ENCODE data around the gene CBY1. TPM values are rescaled to one million over a fixed set of nuclear protein-coding genes. Genes with fewer than 3 reads are reported as not detected.

Gene CBY1
- polyA plus RNA-seq, 1 of the 3 experiments (the other 2 are of a cell fraction) = 21.8 TPM

- TF ChIP-seq POLR2AphosphoS5 (IDR thresholded peaks at IDR 0.05; ENCODE audit: low read depth, low read length) (no peak), CTCF (IDR thresholded peaks at IDR 0.05) (no peak), TEAD4 (IDR thresholded peaks at IDR 0.05; ENCODE audit: borderline replicate concordance, insufficient read depth) (no peak), FOXJ3 (CRISPR knock-in tag; IDR thresholded peaks at IDR 0.05) (no peak), NRF1 (IDR thresholded peaks at IDR 0.05; ENCODE audit: low read depth, low read length) (no peak), RAD21 (IDR thresholded peaks at IDR 0.05; ENCODE audit: low read length) (no peak), IRF3 (IDR thresholded peaks at IDR 0.05; ENCODE audit: low read depth, low read length) (no peak)
- TF ChIP-seq, protein P1, sequence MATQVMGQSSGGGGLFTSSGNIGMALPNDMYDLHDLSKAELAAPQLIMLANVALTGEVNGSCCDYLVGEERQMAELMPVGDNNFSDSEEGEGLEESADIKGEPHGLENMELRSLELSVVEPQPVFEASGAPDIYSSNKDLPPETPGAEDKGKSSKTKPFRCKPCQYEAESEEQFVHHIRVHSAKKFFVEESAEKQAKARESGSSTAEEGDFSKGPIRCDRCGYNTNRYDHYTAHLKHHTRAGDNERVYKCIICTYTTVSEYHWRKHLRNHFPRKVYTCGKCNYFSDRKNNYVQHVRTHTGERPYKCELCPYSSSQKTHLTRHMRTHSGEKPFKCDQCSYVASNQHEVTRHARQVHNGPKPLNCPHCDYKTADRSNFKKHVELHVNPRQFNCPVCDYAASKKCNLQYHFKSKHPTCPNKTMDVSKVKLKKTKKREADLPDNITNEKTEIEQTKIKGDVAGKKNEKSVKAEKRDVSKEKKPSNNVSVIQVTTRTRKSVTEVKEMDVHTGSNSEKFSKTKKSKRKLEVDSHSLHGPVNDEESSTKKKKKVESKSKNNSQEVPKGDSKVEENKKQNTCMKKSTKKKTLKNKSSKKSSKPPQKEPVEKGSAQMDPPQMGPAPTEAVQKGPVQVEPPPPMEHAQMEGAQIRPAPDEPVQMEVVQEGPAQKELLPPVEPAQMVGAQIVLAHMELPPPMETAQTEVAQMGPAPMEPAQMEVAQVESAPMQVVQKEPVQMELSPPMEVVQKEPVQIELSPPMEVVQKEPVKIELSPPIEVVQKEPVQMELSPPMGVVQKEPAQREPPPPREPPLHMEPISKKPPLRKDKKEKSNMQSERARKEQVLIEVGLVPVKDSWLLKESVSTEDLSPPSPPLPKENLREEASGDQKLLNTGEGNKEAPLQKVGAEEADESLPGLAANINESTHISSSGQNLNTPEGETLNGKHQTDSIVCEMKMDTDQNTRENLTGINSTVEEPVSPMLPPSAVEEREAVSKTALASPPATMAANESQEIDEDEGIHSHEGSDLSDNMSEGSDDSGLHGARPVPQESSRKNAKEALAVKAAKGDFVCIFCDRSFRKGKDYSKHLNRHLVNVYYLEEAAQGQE (IDR thresholded peaks at IDR 0.05; ENCODE audit: low read depth, low read length) = no peak
- TF ChIP-seq, protein P2, sequence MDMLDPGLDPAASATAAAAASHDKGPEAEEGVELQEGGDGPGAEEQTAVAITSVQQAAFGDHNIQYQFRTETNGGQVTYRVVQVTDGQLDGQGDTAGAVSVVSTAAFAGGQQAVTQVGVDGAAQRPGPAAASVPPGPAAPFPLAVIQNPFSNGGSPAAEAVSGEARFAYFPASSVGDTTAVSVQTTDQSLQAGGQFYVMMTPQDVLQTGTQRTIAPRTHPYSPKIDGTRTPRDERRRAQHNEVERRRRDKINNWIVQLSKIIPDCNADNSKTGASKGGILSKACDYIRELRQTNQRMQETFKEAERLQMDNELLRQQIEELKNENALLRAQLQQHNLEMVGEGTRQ (IDR thresholded peaks at IDR 0.05; ENCODE audit: borderline replicate concordance, low read depth, low read length) = no peak
- Histone ChIP-seq H3K9me2 (no peaks in the 10 kb centered on the region), H3F3A (replicated peaks; ENCODE audit: insufficient read depth) (no peaks in the 10 kb centered on the region), H3K79me2 (ENCODE audit: insufficient read depth) (peaks cover 54% of the 10 kb centered on the region), H3K4me1 (ENCODE audit: control insufficient read depth in 1 of 2, insufficient read depth in 2 of 2, low read depth in 1 of 2, low read length in 1 of 2) (peaks cover 0 to 5% of the 10 kb centered on the region in 2 experiments; a peak in 2 of 4 replicates), H3K4me2 (peak overlapping the region; percentile 77), H2AFZ (ENCODE audit: low read depth) (no peak overlapping the region), H3K9ac (peak overlapping the region; percentile 84; the same call in 1 of the 2 replicates), H3K27me3 (ENCODE audit: insufficient read depth) (no peaks in the 10 kb centered on the region), H3K27ac (ENCODE audit: low read depth in 2 of 2, low read length in 1 of 2) (peak overlapping the region in 1 of 2 experiments; percentile 66; a peak in 2 of 4 replicates), H3K4me3 (ENCODE audit: low read depth in 2 of 2, low read length in 1 of 2) (peak overlapping the region; percentile 65 to 66), H3K36me3 (replicated peaks in 1 of 2; ENCODE audit: control insufficient read depth in 1 of 2, insufficient read depth in 2 of 2, low read length in 1 of 2) (peaks cover 0 to 3% of the 10 kb centered on the region in 2 experiments), H3K9me3 (no peaks in the 10 kb centered on the region), H4K20me1 (ENCODE audit: insufficient read depth) (peaks cover 21% of the 10 kb centered on the region; the same call in 1 of the 2 replicates)
- 4% methylated on average over 4 of the region's 4 CpGs for WGBS (ENCODE audit: low lambda C conversion rate)
- ChIA-PET CTCF (interaction anchor here (1.1 to 1.7 kb wide), 2 partner anchors 25 to 26 kb away, joined by 6 to 7 read pairs; partner anchors contain the start of gene TOMM22), POLR2A (no interaction called here)
- DNase-seq = no peak
Observed at GRCh38 chr22:38706901-38707195, 50.4 kb downstream of the CBY1 start.

Measured in SK-N-SH (cell line).